Osteocyte (in vitro differentiated cells): ENCODE results near the gene ACAP1. TPM values are rescaled to one million over a fixed set of nuclear protein-coding genes. Genes with fewer than 3 reads are reported as not detected.

Experiments used
- DNase-seq: peaks from one replicate; pipeline ENCODE4 v3.0.0; 2021; ENCODE audit warnings: mixed read lengths; ENCODE audit not compliant: unreplicated experiment; ENCODE audit errors: extremely low spot score
- H3K27ac Mint-ChIP-seq: one replicate; pipeline ENCODE4 v1.8.0; 2021; ENCODE audit warnings: mild to moderate bottlenecking, mixed read lengths; ENCODE audit not compliant: unreplicated experiment
- H3K27me3 Mint-ChIP-seq: one replicate; pipeline ENCODE4 v1.8.0; 2021; ENCODE audit warnings: mixed read lengths; ENCODE audit not compliant: unreplicated experiment
- H3K36me3 Mint-ChIP-seq: one replicate; pipeline ENCODE4 v1.8.0; 2021; ENCODE audit warnings: mixed read lengths; ENCODE audit not compliant: unreplicated experiment
- H3K4me1 Mint-ChIP-seq: one replicate; pipeline ENCODE4 v1.8.0; 2021; ENCODE audit warnings: mixed read lengths; ENCODE audit not compliant: unreplicated experiment
- H3K4me3 Mint-ChIP-seq: one replicate; pipeline ENCODE4 v1.8.0; 2021; ENCODE audit warnings: mild to moderate bottlenecking, moderate library complexity, mixed read lengths; ENCODE audit not compliant: unreplicated experiment
- H3K9me3 Mint-ChIP-seq: one replicate; pipeline ENCODE4 v1.8.0; 2021; ENCODE audit warnings: mixed read lengths; ENCODE audit not compliant: unreplicated experiment
- total RNA-seq: library from RNA; stranded (reverse); gene quantifications from 2 replicates; pipeline ENCODE4 v1.2.1, GENCODE V29; 2021
- TF ChIP-seq, protein P1 (sequence below): fragments of 200-600 bp; sonication (generic); IDR thresholded peaks from 2 replicates; pipeline ENCODE4 v1.5.0; 2021; ENCODE audit warnings: antibody characterized with exemption, mild to moderate bottlenecking, moderate library complexity

The ACAP1 gene
- total RNA-seq, 1 donor from 2014 or later, result 4.2 TPM

DNA sequence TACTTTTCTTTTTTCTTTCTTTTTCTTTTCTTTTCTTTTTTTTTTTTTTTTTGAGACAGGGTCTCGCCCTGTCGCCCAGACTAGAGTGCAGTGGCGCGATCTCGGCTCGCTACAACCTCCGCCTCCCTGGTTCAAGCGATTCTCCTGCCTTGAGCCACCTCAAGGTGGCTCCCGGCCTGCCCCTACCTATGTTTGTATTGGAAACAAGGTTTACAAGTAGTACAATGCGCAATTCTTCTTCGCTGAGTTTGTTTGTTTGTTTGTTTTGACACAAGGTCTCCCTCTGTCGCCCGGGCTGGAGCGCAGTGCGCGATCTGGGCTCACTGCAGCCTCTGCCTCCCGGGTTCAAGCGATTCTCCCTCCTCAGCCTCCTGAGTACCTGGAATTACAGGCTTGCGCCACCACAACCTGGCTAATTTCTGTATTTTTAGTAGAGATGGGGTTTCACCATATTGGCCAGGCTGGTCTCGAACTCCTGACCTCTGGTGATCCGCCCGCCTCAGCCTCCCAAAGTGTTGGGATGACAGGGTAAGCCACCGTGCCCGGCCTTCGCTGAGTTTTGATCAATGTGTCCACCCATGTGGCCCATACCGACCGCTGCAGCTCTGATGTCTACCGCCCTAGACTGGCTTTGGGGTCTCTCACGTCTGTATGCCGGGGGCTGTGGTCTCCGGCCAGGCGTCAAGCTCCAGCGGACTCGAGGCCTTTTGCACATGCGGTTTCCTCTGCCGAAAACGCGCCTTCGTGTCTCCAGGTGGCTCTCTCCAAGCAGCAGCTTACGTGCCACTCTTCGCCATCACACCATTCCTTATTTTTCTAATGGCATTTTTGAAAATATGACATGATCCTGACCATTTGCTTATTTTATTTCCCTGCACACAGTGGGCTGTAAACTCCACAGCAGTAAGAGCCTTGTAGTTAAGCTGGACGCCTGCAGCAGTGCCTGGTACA lies 40.8 kb upstream of the ACAP1 start:
- no peak overlapping the region for H3K27ac Mint-ChIP-seq
- H3K4me1 Mint-ChIP-seq, result peaks cover 24% of the 10 kb centered on the region
- H3K27me3 Mint-ChIP-seq, result peaks cover 49% of the 10 kb centered on the region
- no peak for DNase-seq
- no peaks in the 10 kb centered on the region for H3K36me3 Mint-ChIP-seq
- no peaks in the 10 kb centered on the region for H3K9me3 Mint-ChIP-seq
- TF ChIP-seq, protein P1, sequence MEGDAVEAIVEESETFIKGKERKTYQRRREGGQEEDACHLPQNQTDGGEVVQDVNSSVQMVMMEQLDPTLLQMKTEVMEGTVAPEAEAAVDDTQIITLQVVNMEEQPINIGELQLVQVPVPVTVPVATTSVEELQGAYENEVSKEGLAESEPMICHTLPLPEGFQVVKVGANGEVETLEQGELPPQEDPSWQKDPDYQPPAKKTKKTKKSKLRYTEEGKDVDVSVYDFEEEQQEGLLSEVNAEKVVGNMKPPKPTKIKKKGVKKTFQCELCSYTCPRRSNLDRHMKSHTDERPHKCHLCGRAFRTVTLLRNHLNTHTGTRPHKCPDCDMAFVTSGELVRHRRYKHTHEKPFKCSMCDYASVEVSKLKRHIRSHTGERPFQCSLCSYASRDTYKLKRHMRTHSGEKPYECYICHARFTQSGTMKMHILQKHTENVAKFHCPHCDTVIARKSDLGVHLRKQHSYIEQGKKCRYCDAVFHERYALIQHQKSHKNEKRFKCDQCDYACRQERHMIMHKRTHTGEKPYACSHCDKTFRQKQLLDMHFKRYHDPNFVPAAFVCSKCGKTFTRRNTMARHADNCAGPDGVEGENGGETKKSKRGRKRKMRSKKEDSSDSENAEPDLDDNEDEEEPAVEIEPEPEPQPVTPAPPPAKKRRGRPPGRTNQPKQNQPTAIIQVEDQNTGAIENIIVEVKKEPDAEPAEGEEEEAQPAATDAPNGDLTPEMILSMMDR, result no peak
- peak overlapping the region; percentile 64 for H3K4me3 Mint-ChIP-seq

DNA sequence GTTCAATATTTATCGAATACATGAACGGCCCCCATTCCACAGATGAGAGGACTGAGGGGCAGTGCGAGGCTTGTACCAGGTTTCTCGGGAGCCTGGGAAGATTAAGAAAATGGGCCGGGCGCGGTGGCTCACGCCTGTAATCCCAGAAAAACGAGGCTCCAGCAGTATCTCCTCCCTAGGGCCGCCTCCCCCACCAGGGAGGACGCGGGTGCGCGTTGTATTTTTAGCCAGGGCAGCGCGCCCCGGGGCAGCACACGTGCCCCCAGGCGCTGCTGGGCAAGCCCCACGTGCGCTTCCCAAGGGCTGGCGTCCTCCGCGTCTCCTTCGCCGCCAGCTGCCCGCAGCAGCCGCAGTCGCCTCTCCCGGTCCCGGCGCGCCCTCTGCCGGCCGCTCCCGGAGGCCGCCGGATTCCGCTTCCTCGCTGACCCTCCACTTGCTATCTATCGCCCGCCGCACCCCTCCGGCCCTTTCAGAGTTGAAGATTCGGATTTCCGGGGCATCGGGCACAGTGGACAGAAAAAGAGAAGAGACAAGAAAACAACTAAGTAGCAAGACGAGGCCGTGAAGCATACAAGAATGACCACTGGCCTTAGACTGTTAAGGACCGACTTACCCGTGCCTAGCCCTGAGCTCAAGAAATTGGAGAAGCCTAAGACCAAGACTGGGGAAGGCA lies 40.0 kb upstream of the ACAP1 start:
- Mint-ChIP-seq H3K27me3 (peaks cover 42% of the 10 kb centered on the region), H3K9me3 (no peaks in the 10 kb centered on the region)

GRCh38 chr17:7304179-7304578 lies 32.1 kb upstream of the ACAP1 start:
- Mint-ChIP-seq H3K4me1 (peaks cover 9% of the 10 kb centered on the region), H3K36me3 (no peaks in the 10 kb centered on the region), H3K27me3 (peaks cover 12% of the 10 kb centered on the region), H3K9me3 (no peaks in the 10 kb centered on the region), H3K27ac (no peak overlapping the region), H3K4me3 (no peak overlapping the region)
- DNase-seq, result no peak
- TF ChIP-seq, protein P1, result no peak

More for the DNA sequence above, 40.0 kb upstream of the ACAP1 start:
- H3K4me3 Mint-ChIP-seq, result peak overlapping the region; percentile 22
- H3K4me1 Mint-ChIP-seq, result peaks cover 24% of the 10 kb centered on the region
- TF ChIP-seq, protein P1, result peak; percentile 98
- no peaks in the 10 kb centered on the region for H3K36me3 Mint-ChIP-seq
- peak; percentile 94 for DNase-seq
- no peak overlapping the region for H3K27ac Mint-ChIP-seq

DNA sequence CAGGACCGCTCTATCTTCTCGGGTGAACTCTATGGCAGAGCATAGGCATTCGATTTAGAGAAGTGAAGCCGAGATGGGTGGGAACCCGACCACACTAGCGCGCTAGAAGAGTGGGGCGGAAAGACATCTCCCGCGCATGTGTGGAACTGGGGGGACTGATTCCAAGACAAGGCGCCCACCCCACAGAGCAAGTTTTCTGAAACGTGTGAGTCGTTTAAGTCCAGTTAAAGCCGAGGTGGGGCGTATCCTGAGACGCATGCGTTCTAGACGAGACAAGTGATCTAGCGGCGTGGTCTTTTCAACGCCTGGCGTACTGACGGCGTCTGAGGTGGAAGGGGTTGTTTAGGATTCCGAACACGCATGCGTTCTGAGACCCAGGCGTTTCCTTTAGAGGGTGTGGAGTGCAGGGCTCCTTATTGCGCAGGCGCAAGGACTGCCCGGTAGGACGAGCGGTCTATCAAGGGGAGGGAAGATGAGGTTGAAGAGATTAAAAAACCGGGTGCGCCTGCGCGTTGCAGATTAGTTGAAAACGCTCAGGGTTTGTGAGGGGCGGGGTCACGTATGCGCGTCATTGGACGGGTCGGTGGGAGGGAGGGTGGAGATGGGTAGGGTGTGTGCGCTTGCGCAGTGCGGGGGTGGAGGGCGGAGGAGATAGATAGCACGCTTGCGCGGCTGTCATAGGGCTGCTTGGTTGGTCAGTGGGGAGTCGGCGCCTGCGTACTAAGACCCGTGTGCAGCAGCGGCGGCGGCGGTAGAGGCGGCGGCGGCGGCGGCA lies 29.2 kb upstream of the ACAP1 start, which contains the start of gene EIF5A:
TSS of gene EIF5A (plus strand) at position 718 of the 775 bp plus-strand sequence. CDS start 2,008 bp downstream, outside the sequence.
- H3K27ac Mint-ChIP-seq, result peak within 1 kb of the TSS; percentile 100

More for the DNA sequence above, 29.2 kb upstream of the ACAP1 start, which contains the start of gene EIF5A:
- TF ChIP-seq, protein P1, result no peak
- Mint-ChIP-seq H3K9me3 (no peaks in the 10 kb centered on the region), H3K36me3 (peaks cover 22% of the 10 kb centered on the region), H3K4me1 (peaks cover 25% of the 10 kb centered on the region), H3K4me3 (peak within 1 kb of the TSS; percentile 85), H3K27me3 (no peaks in the 10 kb centered on the region)
- peak; percentile 100 for DNase-seq
